GM23248 (cell line): ENCODE data around the gene NKIRAS1. TPM values are rescaled to one million over a fixed set of nuclear protein-coding genes. Genes with fewer than 3 reads are reported as not detected.
"Not testable (repeated sequence)": the region's sequence is repeated elsewhere in the genome, so short reads cannot be mapped to it uniquely, and the experiment has no call there.

Source experiments
- DNase-seq: peaks from one replicate; pipeline ENCODE4 v3.0.0-alpha.2; 2015
- H2AFZ ChIP-seq: fragments of 200-600 bp; sonication (generic); 2 replicates; pipeline ENCODE4 v1.6.1; 2016; ENCODE audit warnings: antibody characterized with exemption
- H3F3A ChIP-seq: fragments of 200-600 bp; sonication (generic); 2 replicates; pipeline ENCODE4 v1.6.1; 2016; ENCODE audit warnings: mild to moderate bottlenecking, antibody characterized with exemption, mixed run types; ENCODE audit not compliant: insufficient read depth
- H3K27ac ChIP-seq: fragments of 200-600 bp; sonication (generic); 2 replicates; pipeline ENCODE4 v1.5.1; 2016; ENCODE audit warnings: mild to moderate bottlenecking
- H3K27me3 ChIP-seq: fragments of 200-600 bp; sonication (generic); replicated peaks from 2 replicates; pipeline ENCODE4 v1.6.1; 2016; ENCODE audit warnings: mild to moderate bottlenecking; ENCODE audit not compliant: insufficient read depth
- H3K36me3 ChIP-seq: fragments of 200-600 bp; sonication (generic); 2 replicates; pipeline ENCODE4 v1.6.1; 2016; ENCODE audit warnings: low read depth, mild to moderate bottlenecking
- H3K4me1 ChIP-seq: fragments of 200-600 bp; sonication (generic); 2 replicates; pipeline ENCODE4 v1.6.1; 2016; ENCODE audit warnings: mild to moderate bottlenecking; ENCODE audit not compliant: insufficient read depth
- H3K4me2 ChIP-seq: fragments of 200-600 bp; sonication (generic); one replicate; pipeline ENCODE4 v1.6.1; 2016; ENCODE audit warnings: mild to moderate bottlenecking; ENCODE audit not compliant: unreplicated experiment
- H3K4me3 ChIP-seq: fragments of 200-600 bp; sonication (generic); 2 replicates; pipeline ENCODE4 v1.5.1; 2016; ENCODE audit warnings: mild to moderate bottlenecking
- H3K79me2 ChIP-seq: fragments of 200-600 bp; sonication (generic); 2 replicates; pipeline ENCODE4 v1.6.1; 2016; ENCODE audit warnings: mild to moderate bottlenecking; ENCODE audit not compliant: insufficient read depth
- H3K9ac ChIP-seq: fragments of 200-600 bp; sonication (generic); 2 replicates; pipeline ENCODE4 v1.6.1; 2016; ENCODE audit warnings: mild to moderate bottlenecking
- H3K9me2 ChIP-seq: fragments of 200-600 bp; sonication (generic); 2 replicates; pipeline ENCODE4 v1.6.1; 2016; ENCODE audit warnings: mixed run types, mild to moderate bottlenecking, moderate library complexity; ENCODE audit not compliant: insufficient read depth
- H3K9me3 ChIP-seq: fragments of 200-600 bp; sonication (generic); one replicate; pipeline ENCODE4 v1.6.1; 2017; ENCODE audit warnings: low read depth
- H4K20me1 ChIP-seq: fragments of 200-600 bp; sonication (generic); 2 replicates; pipeline ENCODE4 v1.6.0; 2016; ENCODE audit not compliant: insufficient read depth
- EZH2 ChIP-seq: fragments of 200-600 bp; sonication (generic); IDR thresholded peaks from 2 replicates; pipeline ENCODE4 v1.6.1; 2018; ENCODE audit warnings: antibody characterized with exemption, mild to moderate bottlenecking; ENCODE audit not compliant: insufficient read depth, poor library complexity, severe bottlenecking
- EZH2phosphoT487 ChIP-seq: fragments of 200-600 bp; sonication (generic); IDR thresholded peaks from 2 replicates; pipeline ENCODE4 v1.6.1; 2018; ENCODE audit warnings: antibody characterized with exemption, moderate library complexity, mild to moderate bottlenecking, low read depth; ENCODE audit not compliant: insufficient read depth
- WGBS, 2 experiments: methylation state at CpG; one replicate each; pipeline ENCODE4 v1.1.6; 2015 to 2017; ENCODE audit warnings: low lambda C conversion rate in 2 of 2, low coverage in 1 of 2; ENCODE audit errors: missing lambda C conversion rate in 2 of 2; 5-methylcytosine and 5-hydroxymethylcytosine counted together
- in situ Hi-C: fragments of 300-500 bp; cut with MboI; formaldehyde crosslinking; loops from 2 replicates; pipeline ENCODE4 v1.15.0; 2020
- polyA plus RNA-seq: library from polyadenylated mRNA; unstranded; fragments of >200 nt; fragmentation: Nextera tagmentation; extraction: Ambion mirVana; gene quantifications from 2 replicates; pipeline ENCODE4 v1.2.1, GENCODE V29; 2016
- total RNA-seq: library from RNA; depleted of rRNA; stranded (reverse); fragments of >200 nt; shearing (Covaris generic); gene quantifications from 2 replicates; pipeline ENCODE4 v1.2.3, GENCODE V29; 2014

The NKIRAS1 gene
- total and polyA plus RNA-seq, 2 experiments from 2014 or later: 15.0 to 17.2 TPM

GRCh38 chr3:23915537-23916108, 1.2 kb downstream of the NKIRAS1 start:
- Histone ChIP-seq H3K9ac (peak overlapping the region; percentile 96), H3K36me3 (peaks cover 26% of the 10 kb centered on the region), H3K9me2 (no peaks in the 10 kb centered on the region), H4K20me1 (peaks cover 17% of the 10 kb centered on the region), H3K9me3 (no peaks in the 10 kb centered on the region), H3K27ac (peak overlapping the region; percentile 71), H3K4me1 (peaks cover 32% of the 10 kb centered on the region), H2AFZ (peak overlapping the region; percentile 93), H3K4me3 (peak overlapping the region; percentile 95), H3F3A (peaks cover 46% of the 10 kb centered on the region), H3K27me3 (no peaks in the 10 kb centered on the region), H3K79me2 (peaks cover 86% of the 10 kb centered on the region), H3K4me2 (peak overlapping the region; percentile 93)
- TF ChIP-seq EZH2phosphoT487 (no peak), EZH2 (no peak)
- in situ Hi-C loops: no loop called here
- peak; percentile 65 for DNase-seq
- 17 to 23% methylated on average over 7 of the region's 7 CpGs for WGBS, 2 experiments

- Histone ChIP-seq H2AFZ (no peak overlapping the region), H3K4me2 (peak overlapping the region; percentile 29), H3K79me2 (peaks cover 81% of the 10 kb centered on the region), H3K4me1 (peaks cover 26% of the 10 kb centered on the region), H3K9ac (no peak overlapping the region), H3K4me3 (no peak overlapping the region), H3K27me3 (no peaks in the 10 kb centered on the region), H3K9me3 (no peaks in the 10 kb centered on the region), H3K27ac (no peak overlapping the region), H3K36me3 (peaks cover 17% of the 10 kb centered on the region), H3K9me2 (no peaks in the 10 kb centered on the region), H4K20me1 (peaks cover 6% of the 10 kb centered on the region), H3F3A (peaks cover 33% of the 10 kb centered on the region)
- TF ChIP-seq EZH2 (no peak), EZH2phosphoT487 (no peak)
- 66 to 79% methylated on average over 3 of the region's 3 CpGs for WGBS, 2 experiments
- no peak for DNase-seq
- in situ Hi-C loops: no loop called here
Observed at GRCh38 chr3:23913873-23914743, 2.7 kb downstream of the NKIRAS1 start.

- Histone ChIP-seq H3F3A (peaks cover 27% of the 10 kb centered on the region), H3K9ac (no peak overlapping the region), H3K4me3 (no peak overlapping the region), H3K36me3 (peaks cover 12% of the 10 kb centered on the region), H4K20me1 (peaks cover 4% of the 10 kb centered on the region), H2AFZ (no peak overlapping the region), H3K79me2 (peaks cover 72% of the 10 kb centered on the region), H3K4me2 (no peak overlapping the region), H3K9me3 (no peaks in the 10 kb centered on the region), H3K27ac (no peak overlapping the region), H3K27me3 (no peaks in the 10 kb centered on the region), H3K4me1 (peaks cover 20% of the 10 kb centered on the region), H3K9me2 (no peaks in the 10 kb centered on the region)
- 42 to 58% methylated on average over 1 of the region's 1 CpG for WGBS, 2 experiments
- in situ Hi-C loops: no loop called here
- TF ChIP-seq EZH2: no peak
- TF ChIP-seq EZH2phosphoT487: no peak
- no peak for DNase-seq
Observed at GRCh38 chr3:23913182-23913581, 3.6 kb downstream of the NKIRAS1 start.

- H3K27me3 ChIP-seq, H2AFZ ChIP-seq, H3K9me2 ChIP-seq, DNase-seq, H3K9ac ChIP-seq, H3K4me2 ChIP-seq, in situ Hi-C loops, H3K4me3 ChIP-seq, H4K20me1 ChIP-seq, H3K9me3 ChIP-seq, H3K27ac ChIP-seq: not testable (repeated sequence)
- 88 to 95% methylated on average over 3 of the region's 3 CpGs for WGBS, 2 experiments
- Histone ChIP-seq H3K79me2 (peaks cover 63% of the 10 kb centered on the region), H3F3A (peaks cover 21% of the 10 kb centered on the region), H3K4me1 (peaks cover 20% of the 10 kb centered on the region), H3K36me3 (peaks cover 12% of the 10 kb centered on the region)
Observed at GRCh38 chr3:23912335-23912734, 4.5 kb downstream of the NKIRAS1 start.
